Keratinocyte (primary cell): ENCODE results near the gene CDH22. TPM values are rescaled to one million over a fixed set of nuclear protein-coding genes. Genes with fewer than 3 reads are reported as not detected.

Experiments
- DNase-seq: peaks from one replicate; pipeline ENCODE4 v3.0.0-alpha.2; 2011; ENCODE audit warnings: low read depth, missing footprints, low spot score
- FAIRE-seq: peaks from 2 replicates; lab custom pipeline; 2011; peaks lifted over from hg19 to GRCh38; lab: Jason Lieb, UNC
- H2AFZ ChIP-seq: 2 replicates; pipeline ENCODE4 v1.6.0; 2012; ENCODE audit warnings: low read length, control low read depth, inconsistent platforms; ENCODE audit not compliant: control insufficient read depth
- H3K27ac ChIP-seq: 2 replicates; pipeline ENCODE4 v1.5.1; 2011; ENCODE audit warnings: low read length; ENCODE audit not compliant: control insufficient read depth, insufficient read depth
- H3K27me3 ChIP-seq: 3 replicates; pipeline ENCODE4 v1.6.0; 2011; ENCODE audit warnings: low read length; ENCODE audit not compliant: control insufficient read depth, insufficient read depth; ENCODE audit errors: extremely low read depth
- H3K36me3 ChIP-seq, 2 experiments: 2 replicates in 1 of 2; 3 replicates in 1 of 2; pipeline ENCODE4 v1.5.1; 2011; ENCODE audit warnings: low read length in 2 of 2, mild to moderate bottlenecking in 1 of 2; ENCODE audit not compliant: control insufficient read depth in 2 of 2, insufficient read depth in 2 of 2; ENCODE audit errors: extremely low read depth in 1 of 2
- H3K4me1 ChIP-seq: 3 replicates; pipeline ENCODE4 v1.5.1; 2011; ENCODE audit warnings: low read length; ENCODE audit not compliant: control insufficient read depth, insufficient read depth; ENCODE audit errors: extremely low read depth
- H3K4me2 ChIP-seq: 3 replicates; pipeline ENCODE4 v1.6.0; 2011; ENCODE audit warnings: low read depth, low read length; ENCODE audit not compliant: control insufficient read depth, insufficient read depth; ENCODE audit errors: extremely low read depth
- H3K4me3 ChIP-seq, 3 experiments: fragments of 200-600 bp in 1 of 3; sonication (generic) in 1 of 3; 2 replicates in 2 of 3; 3 replicates in 1 of 3; pipeline ENCODE4 v1.5.1; 2011 to 2016; ENCODE audit warnings: low read length in 3 of 3, mild to moderate bottlenecking in 3 of 3, control low read depth in 2 of 3, inconsistent platforms in 1 of 3, low read depth in 1 of 3, mixed read lengths in 1 of 3, mixed run types in 1 of 3, moderate library complexity in 1 of 3; ENCODE audit not compliant: control insufficient read depth in 2 of 3, insufficient read depth in 2 of 3; ENCODE audit errors: extremely low read depth in 1 of 3
- H3K79me2 ChIP-seq: 2 replicates; pipeline ENCODE4 v1.6.0; 2012; ENCODE audit warnings: low read length; ENCODE audit not compliant: control insufficient read depth, insufficient read depth
- H3K9ac ChIP-seq: 3 replicates; pipeline ENCODE4 v1.6.0; 2011; ENCODE audit warnings: low read length; ENCODE audit not compliant: control insufficient read depth, insufficient read depth; ENCODE audit errors: extremely low read depth
- H3K9me1 ChIP-seq: 3 replicates; pipeline ENCODE4 v1.6.0; 2011; ENCODE audit warnings: low read length; ENCODE audit not compliant: control insufficient read depth, insufficient read depth; ENCODE audit errors: extremely low read depth
- H3K9me3 ChIP-seq: 2 replicates; pipeline ENCODE4 v1.5.1; 2012; ENCODE audit warnings: low read depth, low read length; ENCODE audit not compliant: control insufficient read depth
- H4K20me1 ChIP-seq: 3 replicates; pipeline ENCODE4 v1.6.0; 2011; ENCODE audit warnings: low read length; ENCODE audit not compliant: control insufficient read depth, insufficient read depth; ENCODE audit errors: extremely low read depth
- EZH2 ChIP-seq: IDR thresholded peaks from one replicate; pipeline ENCODE4 v1.6.1; 2012; ENCODE audit warnings: inconsistent platforms, mild to moderate bottlenecking, low read length, moderate library complexity
- dilution Hi-C: fragments of 300-500 bp; cut with MboI; formaldehyde crosslinking; loops from one replicate; pipeline ENCODE4 v1.7.0; 2020; ENCODE audit warnings: low sequenced_read_pairs; ENCODE audit not compliant: extremely low pct_ligation_motif_present
- polyA plus RNA-seq, 5 experiments: library from polyadenylated mRNA; depleted of rRNA in 3 of 5; stranded (reverse) in 3 of 5; stranded (forward) in 1 of 5; unstranded in 1 of 5; fragments of >200 nt; gene quantifications; 1 replicate in 1 of 5; 2 replicates in 3 of 5; 3 replicates in 1 of 5; pipeline versions ENCODE4 v1.2.1 to v1.2.3, GENCODE V29; 2011 to 2012; ENCODE audit warnings: missing spikeins in 2 of 5, low read depth in 1 of 5, low replicate concordance in 1 of 5
- TF ChIP-seq, protein P1 (sequence below), 3 experiments: IDR thresholded peaks in 1 of 3; conservative IDR thresholded peaks in 1 of 3; optimal IDR thresholded peaks in 1 of 3; 2 replicates in 2 of 3; 3 replicates in 1 of 3; pipeline versions ENCODE3 to v1.5.1; 2011; ENCODE audit warnings: low read length in 3 of 3, mild to moderate bottlenecking in 3 of 3, moderate library complexity in 2 of 3, control low read depth in 1 of 3, inconsistent platforms in 1 of 3; ENCODE audit not compliant: insufficient read depth in 2 of 3; ENCODE audit errors: extremely low read depth in 1 of 3

Gene CDH22
- polyA plus RNA-seq, 1 donor (not counting 4 experiments of a cell fraction or from before 2014, with no cell fraction given), result not detected

- Histone ChIP-seq H3K36me3 (no peaks in the 10 kb centered on the region), H4K20me1 (no peaks in the 10 kb centered on the region), H3K9me3 (no peaks in the 10 kb centered on the region), H3K4me3 (no peak overlapping the region), H3K79me2 (no peaks in the 10 kb centered on the region), H3K4me1 (no peaks in the 10 kb centered on the region), H2AFZ (no peak overlapping the region), H3K9me1 (no peaks in the 10 kb centered on the region), H3K4me2 (no peak overlapping the region), H3K27ac (no peak overlapping the region), H3K9ac (no peak overlapping the region), H3K27me3 (peaks cover 62% of the 10 kb centered on the region)
- FAIRE-seq (no peak), DNase-seq (no peak)
- dilution Hi-C loops, result no loop called here
- TF ChIP-seq, protein P1, sequence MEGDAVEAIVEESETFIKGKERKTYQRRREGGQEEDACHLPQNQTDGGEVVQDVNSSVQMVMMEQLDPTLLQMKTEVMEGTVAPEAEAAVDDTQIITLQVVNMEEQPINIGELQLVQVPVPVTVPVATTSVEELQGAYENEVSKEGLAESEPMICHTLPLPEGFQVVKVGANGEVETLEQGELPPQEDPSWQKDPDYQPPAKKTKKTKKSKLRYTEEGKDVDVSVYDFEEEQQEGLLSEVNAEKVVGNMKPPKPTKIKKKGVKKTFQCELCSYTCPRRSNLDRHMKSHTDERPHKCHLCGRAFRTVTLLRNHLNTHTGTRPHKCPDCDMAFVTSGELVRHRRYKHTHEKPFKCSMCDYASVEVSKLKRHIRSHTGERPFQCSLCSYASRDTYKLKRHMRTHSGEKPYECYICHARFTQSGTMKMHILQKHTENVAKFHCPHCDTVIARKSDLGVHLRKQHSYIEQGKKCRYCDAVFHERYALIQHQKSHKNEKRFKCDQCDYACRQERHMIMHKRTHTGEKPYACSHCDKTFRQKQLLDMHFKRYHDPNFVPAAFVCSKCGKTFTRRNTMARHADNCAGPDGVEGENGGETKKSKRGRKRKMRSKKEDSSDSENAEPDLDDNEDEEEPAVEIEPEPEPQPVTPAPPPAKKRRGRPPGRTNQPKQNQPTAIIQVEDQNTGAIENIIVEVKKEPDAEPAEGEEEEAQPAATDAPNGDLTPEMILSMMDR (optimal IDR thresholded peaks at IDR 0.05 in 1 of 3, IDR thresholded peaks at IDR 0.05 in 1 of 3, conservative IDR thresholded peaks at IDR 0.05 in 1 of 3; ENCODE audit: extremely low read depth in 1 of 3, insufficient read depth in 2 of 3, low read length in 3 of 3), result no peak
- no peak for TF ChIP-seq EZH2
Measured at GRCh38 chr20:46304361-46304760, 3.9 kb downstream of the CDH22 start.

GRCh38 chr20:46303176-46303956 lies 4.9 kb downstream of the CDH22 start:
- H3K9ac ChIP-seq, result no peak overlapping the region
- H3K27me3 ChIP-seq, result peaks cover 52% of the 10 kb centered on the region

More at GRCh38 chr20:46303176-46303956, 4.9 kb downstream of the CDH22 start:
- H3K27ac ChIP-seq, result no peak overlapping the region
- no peaks in the 10 kb centered on the region for H4K20me1 ChIP-seq
- DNase-seq (no peak), FAIRE-seq (no peak)
- H3K36me3 ChIP-seq, result no peaks in the 10 kb centered on the region
- dilution Hi-C loops, result no loop called here
- H3K4me3 ChIP-seq, result no peak overlapping the region
- H3K9me1 ChIP-seq, result no peaks in the 10 kb centered on the region
- no peaks in the 10 kb centered on the region for H3K9me3 ChIP-seq
- H3K4me1 ChIP-seq, result no peaks in the 10 kb centered on the region
- TF ChIP-seq EZH2, result no peak
- TF ChIP-seq, protein P1 (optimal IDR thresholded peaks at IDR 0.05 in 1 of 3, IDR thresholded peaks at IDR 0.05 in 1 of 3, conservative IDR thresholded peaks at IDR 0.05 in 1 of 3; ENCODE audit: extremely low read depth in 1 of 3, insufficient read depth in 2 of 3, low read length in 3 of 3), result no peak
- no peaks in the 10 kb centered on the region for H3K79me2 ChIP-seq
- no peak overlapping the region for H3K4me2 ChIP-seq
- H2AFZ ChIP-seq, result no peak overlapping the region
